ENCODE results near the gene RASA3. TPM values are rescaled to one million over a fixed set of nuclear protein-coding genes. Genes with fewer than 3 reads are reported as not detected.

Gene RASA3
- total RNA-seq, 2 donors from 2014 or later = 6.3 to 12.0 TPM

GRCh38 chr13:114142137-114142550 is 9.7 kb upstream of the RASA3 start:
- no peaks in the 10 kb centered on the region for H3K4me1 ChIP-seq (ENCODE audit: control insufficient read depth, insufficient read depth, low read length)
- Mint-ChIP-seq H3K27ac (no peak overlapping the region), H3K9me3 (no peaks in the 10 kb centered on the region), H3K36me3 (ENCODE audit: low read depth) (no peaks in the 10 kb centered on the region), H3K4me3 (no peak overlapping the region), H3K4me1 (peaks cover 2% of the 10 kb centered on the region), H3K27me3 (ENCODE audit: insufficient read depth) (no peaks in the 10 kb centered on the region)
- 90 to 91% methylated on average over 2 to 6 of the region's 6 CpGs for WGBS, 2 experiments (ENCODE audit: insufficient coverage in 1 of 2, insufficient read length in 1 of 2)
- H3K27ac ChIP-seq (ENCODE audit: low read depth, low read length) = no peak overlapping the region
- H3K9me3 ChIP-seq (ENCODE audit: control insufficient read depth, low read length) = no peaks in the 10 kb centered on the region
- DNase-seq = no peak
- TF ChIP-seq CTCF (conservative IDR thresholded peaks at IDR 0.05) = no peak
- no peak overlapping the region for H3K4me3 ChIP-seq (ENCODE audit: low read length)
- H3K27me3 ChIP-seq (ENCODE audit: control insufficient read depth, insufficient read depth, low read length, poor library complexity, severe bottlenecking) = no peaks in the 10 kb centered on the region
- no peaks in the 10 kb centered on the region for H3K36me3 ChIP-seq (ENCODE audit: control insufficient read depth, insufficient read depth, low read length)
- H3K9ac ChIP-seq (ENCODE audit: extremely low read depth, low read length, poor library complexity, severe bottlenecking) = no peak overlapping the region

DNA sequence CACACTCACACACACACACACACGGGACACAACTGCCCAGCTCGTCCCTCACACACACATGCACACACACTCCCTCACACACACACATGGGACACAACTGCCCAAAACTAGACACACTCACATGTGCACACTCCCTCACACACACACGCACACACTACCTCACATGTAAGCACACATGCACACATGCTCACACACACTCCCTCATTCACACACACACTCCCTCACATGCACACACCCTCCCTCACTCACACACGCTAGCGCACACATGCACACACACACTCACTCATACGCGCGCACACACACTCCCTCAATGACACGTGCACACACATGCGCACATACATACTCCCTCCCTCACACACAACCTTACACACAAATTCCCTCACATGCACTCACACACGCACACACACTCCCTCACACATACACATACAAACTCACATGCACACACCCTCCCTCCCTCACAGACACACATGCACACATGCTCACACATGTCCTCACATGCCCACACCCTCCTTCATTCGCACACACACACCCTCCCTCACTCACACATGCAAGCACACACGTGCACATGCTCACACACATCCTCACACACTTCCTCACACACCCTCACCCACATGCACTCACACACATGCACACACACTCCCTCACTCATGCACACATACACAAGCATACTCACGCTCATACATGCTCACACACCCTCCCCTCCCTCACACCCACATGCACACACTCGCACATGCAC is 9.0 kb upstream of the RASA3 start:
- no peak for TF ChIP-seq CTCF (conservative IDR thresholded peaks at IDR 0.05)
- no peaks in the 10 kb centered on the region for H3K4me1 Mint-ChIP-seq
- Histone ChIP-seq H3K36me3 (ENCODE audit: control insufficient read depth, insufficient read depth, low read length) (no peaks in the 10 kb centered on the region), H3K9ac (ENCODE audit: extremely low read depth, low read length, poor library complexity, severe bottlenecking) (no peak overlapping the region), H3K4me1 (ENCODE audit: control insufficient read depth, insufficient read depth, low read length) (no peaks in the 10 kb centered on the region), H3K27ac (ENCODE audit: low read depth, low read length) (no peak overlapping the region), H3K9me3 (ENCODE audit: control insufficient read depth, low read length) (no peaks in the 10 kb centered on the region), H3K27me3 (ENCODE audit: control insufficient read depth, insufficient read depth, low read length, poor library complexity, severe bottlenecking) (no peaks in the 10 kb centered on the region), H3K4me3 (ENCODE audit: low read length) (no peak overlapping the region)
- no peaks in the 10 kb centered on the region for H3K9me3 Mint-ChIP-seq
- WGBS, 2 experiments (ENCODE audit: insufficient coverage in 1 of 2, insufficient read length in 1 of 2) = 78 to 80% methylated on average over 12 to 15 of the region's 15 CpGs
- no peaks in the 10 kb centered on the region for H3K36me3 Mint-ChIP-seq (ENCODE audit: low read depth)
- DNase-seq = no peak
- no peak overlapping the region for H3K27ac Mint-ChIP-seq
- no peaks in the 10 kb centered on the region for H3K27me3 Mint-ChIP-seq (ENCODE audit: insufficient read depth)
- H3K4me3 Mint-ChIP-seq = no peak overlapping the region

DNA sequence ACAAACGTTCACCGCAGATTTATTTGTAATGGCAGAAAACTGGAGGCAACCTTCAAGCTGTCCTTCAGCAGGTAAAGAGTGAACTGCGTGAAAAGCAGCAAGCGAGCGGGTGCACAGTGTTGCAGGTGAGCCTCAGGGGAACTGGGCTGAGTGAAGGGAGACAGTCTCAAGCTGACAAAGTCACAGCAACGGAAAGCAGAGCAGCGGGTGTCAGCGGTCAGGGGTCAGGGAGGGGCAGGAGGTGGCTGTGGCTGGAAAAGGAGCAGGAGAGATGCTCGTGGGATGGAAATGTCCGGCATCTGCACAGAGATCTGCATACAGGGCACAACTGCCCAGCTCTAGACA is 8.5 kb upstream of the RASA3 start:
- Histone ChIP-seq H3K9me3 (ENCODE audit: control insufficient read depth, low read length) (no peaks in the 10 kb centered on the region), H3K4me1 (ENCODE audit: control insufficient read depth, insufficient read depth, low read length) (no peaks in the 10 kb centered on the region), H3K36me3 (ENCODE audit: control insufficient read depth, insufficient read depth, low read length) (no peaks in the 10 kb centered on the region), H3K27me3 (ENCODE audit: control insufficient read depth, insufficient read depth, low read length, poor library complexity, severe bottlenecking) (no peaks in the 10 kb centered on the region), H3K9ac (ENCODE audit: extremely low read depth, low read length, poor library complexity, severe bottlenecking) (no peak overlapping the region), H3K4me3 (ENCODE audit: low read length) (no peak overlapping the region), H3K27ac (ENCODE audit: low read depth, low read length) (peak overlapping the region; percentile 34)
- DNase-seq = peak; percentile 45
- H3K4me3 Mint-ChIP-seq = no peak overlapping the region
- H3K27ac Mint-ChIP-seq = no peak overlapping the region
- H3K36me3 Mint-ChIP-seq (ENCODE audit: low read depth) = no peaks in the 10 kb centered on the region
- WGBS, 2 experiments (ENCODE audit: insufficient coverage in 1 of 2, insufficient read length in 1 of 2) = 76 to 87% methylated on average over 6 to 10 of the region's 10 CpGs
- H3K27me3 Mint-ChIP-seq (ENCODE audit: insufficient read depth) = no peaks in the 10 kb centered on the region
- no peaks in the 10 kb centered on the region for H3K9me3 Mint-ChIP-seq
- H3K4me1 Mint-ChIP-seq = no peaks in the 10 kb centered on the region
- TF ChIP-seq CTCF (conservative IDR thresholded peaks at IDR 0.05) = no peak
